Adrenal gland (tissue), 19 donors: ENCODE data around the gene RAN. TPM values are rescaled to one million over a fixed set of nuclear protein-coding genes. Genes with fewer than 3 reads are reported as not detected.
A peak's percentile ranks its signal among the peaks of the same experiment; 100 is the strongest.

Source experiments
- DNase-seq, 7 donors: peaks; one replicate each; pipeline ENCODE4 v3.0.0-alpha.2; 2019 to 2020
- H3K27ac ChIP-seq, 5 donors: fragments of 200-600 bp; sonication (generic) in 4 of 5; 1 replicate in 3 of 5; 2 replicates in 2 of 5; pipeline versions ENCODE4 v1.5.1 to v1.8.0; 2016 to 2020; ENCODE audit warnings: mild to moderate bottlenecking in 1 of 5
- H3K27me3 ChIP-seq: fragments of 200-600 bp; 2 replicates; pipeline ENCODE4 v1.8.0; 2021
- H3K36me3 ChIP-seq, 2 donors: fragments of 200-600 bp; replicated peaks in 1 of 2; 1 replicate in 1 of 2; 2 replicates in 1 of 2; pipeline versions ENCODE4 v1.5.1 to v1.8.0; 2018 to 2022
- H3K4me1 ChIP-seq, 2 donors: fragments of 200-600 bp; replicated peaks in 1 of 2; 1 replicate in 1 of 2; 2 replicates in 1 of 2; pipeline versions ENCODE4 v1.5.1 to v1.8.0; 2018 to 2021
- H3K4me3 ChIP-seq, 4 donors: fragments of 200-600 bp; sonication (generic) in 3 of 4; one replicate each; pipeline ENCODE4 v1.5.1; 2016 to 2018
- H3K9me3 ChIP-seq, 3 donors: fragments of 200-600 bp; sonication (generic) in 1 of 3; replicated peaks in 1 of 3; 1 replicate in 2 of 3; 2 replicates in 1 of 3; pipeline versions ENCODE4 v1.5.1 to v1.8.0; 2016 to 2021
- POLR2A ChIP-seq, 2 donors: fragments of 450-650 bp; IDR thresholded peaks; one replicate each; pipeline ENCODE4 v1.6.1; 2017; ENCODE audit warnings: antibody characterized with exemption in 2 of 2, mild to moderate bottlenecking in 2 of 2, moderate library complexity in 1 of 2
- WGBS, 4 donors: extraction: QIAGEN DNeasy Blood & Tissue Kit in 2 of 4; methylation state at CpG; one replicate each; pipeline versions ENCODE4 v1.1.5 to v1.1.7; 2013 to 2017; 5-methylcytosine and 5-hydroxymethylcytosine counted together
- intact Hi-C, 2 donors: fragments of 100-400 bp; cut with DNase I; formaldehyde crosslinking; loops; one replicate each; pipeline versions ENCODE4 v1.14.1 to v1.15.0; 2022 to 2023
- long read RNA-seq, 10 donors: library from polyadenylated mRNA in 3 of 10; unstranded in 2 of 10; stranded (forward) in 1 of 10; transcript quantifications; one replicate each; pipeline ENCODE4 v2.0.0 and lab custom pipeline, GENCODE V29; 2021 to 2026
- polyA plus RNA-seq, 3 donors: library from polyadenylated mRNA; stranded (reverse); fragments of 200-250 nt in 2 of 3; fragments of 350-450 nt in 1 of 3; fragmentation: Illumina TruSeq in 1 of 3; extraction: RNeasy Lipid Tissue Mini Kit (QIAGEN cat#74804) in 1 of 3; gene quantifications; one replicate each; pipeline ENCODE4 v1.2.3, GENCODE V29; 2013 to 2014
- total RNA-seq, 9 donors: library from RNA; depleted of rRNA in 4 of 9; stranded (reverse); fragments of >200 nt in 4 of 9; fragments of 120-200 nt in 1 of 9; fragmentation: NEBNext Ultra II Directional in 1 of 9; extraction: Animal tissue kit (Norgen Biotek cat#: 25700) in 1 of 9; gene quantifications; one replicate each; pipeline versions ENCODE4 v1.1.0 to v1.2.4, GENCODE V29; 2013 to 2023
- TF ChIP-seq, protein P1 (sequence below), 6 experiments: fragments of 450-650 bp in 4 of 6; fragments of 200-600 bp in 2 of 6; sonication (generic) in 1 of 6; IDR thresholded peaks; 1 replicate in 5 of 6; 2 replicates in 1 of 6; pipeline versions ENCODE4 v1.5.1 to v1.8.0; 2016 to 2021; ENCODE audit warnings: antibody characterized with exemption in 6 of 6, mild to moderate bottlenecking in 2 of 6, moderate library complexity in 1 of 6
- donor health status: healthy with polysubstance abuse.
- donor health status: Bipolar disorder and iron deficiency.
- donor health status: DM: yes; HTN: yes; CAD: no.
- donor health status: DM: no; HTN: no; CAD: no.
- donor health status: DM: no; HTN: no; CAD: no.
- donor health status: DM: yes; HTN: yes; CAD: no.

RAN gene
- total RNA-seq (100 to 1,000 TPM in 8 of 9 donors, 10 to 100 TPM in 1; 82.4 to 897 (median 369) TPM), polyA plus RNA-seq (1,000 to 10,000 TPM in 1 of 3 donors, 100 to 1,000 TPM in 2; 105 to 1,192 (median 145) TPM)
- long read RNA-seq, donor 1, transcript RAN-212 (7 exons, 2,661 nt): major isoform, 308 of 984 reads
- long read RNA-seq, donor 1, transcript RAN-202 (6 exons, 1,530 nt): minor isoform, 42 of 984 reads
- long read RNA-seq, donor 1, transcript RAN-203 (6 exons, 2,455 nt): minor isoform, 5 of 984 reads
- long read RNA-seq, donor 1, partial matches to known transcripts: 619 of 984 reads
- long read RNA-seq, donor 1, other reads (novel, unspliced or antisense): 10 of 984 reads
- long read RNA-seq, donor 2, transcript RAN-202 (6 exons, 1,530 nt): minor isoform, 14 of 456 reads
- long read RNA-seq, donor 2, transcript RAN-212 (7 exons, 2,661 nt): major isoform, 138 of 456 reads
- long read RNA-seq, donor 2, partial matches to known transcripts: 301 of 456 reads
- long read RNA-seq, donor 2, other reads (novel, unspliced or antisense): 0 of 456 reads
- long read RNA-seq, donor 3, transcript RAN-202 (6 exons, 1,530 nt): minor isoform, 22 of 745 reads
- long read RNA-seq, donor 3, transcript RAN-212 (7 exons, 2,661 nt): major isoform, 216 of 745 reads
- long read RNA-seq, donor 3, partial matches to known transcripts: 504 of 745 reads
- long read RNA-seq, donor 3, other reads (novel, unspliced or antisense): 0 of 745 reads
- long read RNA-seq, donor 4, transcript RAN-212 (7 exons, 2,661 nt): major isoform, 197 of 216 reads
- long read RNA-seq, donor 4, transcript RAN-202 (6 exons, 1,530 nt): minor isoform, 7 of 216 reads
- long read RNA-seq, donor 4, partial matches to known transcripts: 2 of 216 reads
- long read RNA-seq, donor 4, other reads (novel, unspliced or antisense): 10 of 216 reads
- long read RNA-seq, donor 5, transcript RAN-212 (7 exons, 2,661 nt): major isoform, 374 of 395 reads
- long read RNA-seq, donor 5, transcript RAN-202 (6 exons, 1,530 nt): minor isoform, 6 of 395 reads
- long read RNA-seq, donor 5, partial matches to known transcripts: 4 of 395 reads
- long read RNA-seq, donor 5, other reads (novel, unspliced or antisense): 7 of 395 reads
- long read RNA-seq, donor 6, transcript RAN-212 (7 exons, 2,661 nt): major isoform, 145 of 157 reads
- long read RNA-seq, donor 6, transcript RAN-202 (6 exons, 1,530 nt): minor isoform, 5 of 157 reads
- long read RNA-seq, donor 6, partial matches to known transcripts: 4 of 157 reads
- long read RNA-seq, donor 6, other reads (novel, unspliced or antisense): 3 of 157 reads
- long read RNA-seq, donor 7, transcript RAN-202 (6 exons, 1,530 nt): minor isoform, 7 of 165 reads
- long read RNA-seq, donor 7, transcript RAN-212 (7 exons, 2,661 nt): major isoform, 118 of 165 reads
- long read RNA-seq, donor 7, partial matches to known transcripts: 40 of 165 reads
- long read RNA-seq, donor 7, other reads (novel, unspliced or antisense): 0 of 165 reads
- long read RNA-seq, donor 8, transcript RAN-212 (7 exons, 2,661 nt): major isoform, 259 of 705 reads
- long read RNA-seq, donor 8, transcript RAN-202 (6 exons, 1,530 nt): minor isoform, 25 of 705 reads
- long read RNA-seq, donor 8, partial matches to known transcripts: 408 of 705 reads
- long read RNA-seq, donor 8, other reads (novel, unspliced or antisense): 11 of 705 reads
- long read RNA-seq, donor 9, transcript RAN-202 (6 exons, 1,530 nt): minor isoform, 14 of 546 reads
- long read RNA-seq, donor 9, transcript RAN-212 (7 exons, 2,661 nt): major isoform, 153 of 546 reads
- long read RNA-seq, donor 9, partial matches to known transcripts: 371 of 546 reads
- long read RNA-seq, donor 9, other reads (novel, unspliced or antisense): 5 of 546 reads
- long read RNA-seq, donor 10, transcript RAN-212 (7 exons, 2,661 nt): major isoform, 78 of 214 reads
- long read RNA-seq, donor 10, transcript RAN-202 (6 exons, 1,530 nt): minor isoform, 10 of 214 reads
- long read RNA-seq, donor 10, partial matches to known transcripts: 125 of 214 reads
- long read RNA-seq, donor 10, other reads (novel, unspliced or antisense): 0 of 214 reads

DNA sequence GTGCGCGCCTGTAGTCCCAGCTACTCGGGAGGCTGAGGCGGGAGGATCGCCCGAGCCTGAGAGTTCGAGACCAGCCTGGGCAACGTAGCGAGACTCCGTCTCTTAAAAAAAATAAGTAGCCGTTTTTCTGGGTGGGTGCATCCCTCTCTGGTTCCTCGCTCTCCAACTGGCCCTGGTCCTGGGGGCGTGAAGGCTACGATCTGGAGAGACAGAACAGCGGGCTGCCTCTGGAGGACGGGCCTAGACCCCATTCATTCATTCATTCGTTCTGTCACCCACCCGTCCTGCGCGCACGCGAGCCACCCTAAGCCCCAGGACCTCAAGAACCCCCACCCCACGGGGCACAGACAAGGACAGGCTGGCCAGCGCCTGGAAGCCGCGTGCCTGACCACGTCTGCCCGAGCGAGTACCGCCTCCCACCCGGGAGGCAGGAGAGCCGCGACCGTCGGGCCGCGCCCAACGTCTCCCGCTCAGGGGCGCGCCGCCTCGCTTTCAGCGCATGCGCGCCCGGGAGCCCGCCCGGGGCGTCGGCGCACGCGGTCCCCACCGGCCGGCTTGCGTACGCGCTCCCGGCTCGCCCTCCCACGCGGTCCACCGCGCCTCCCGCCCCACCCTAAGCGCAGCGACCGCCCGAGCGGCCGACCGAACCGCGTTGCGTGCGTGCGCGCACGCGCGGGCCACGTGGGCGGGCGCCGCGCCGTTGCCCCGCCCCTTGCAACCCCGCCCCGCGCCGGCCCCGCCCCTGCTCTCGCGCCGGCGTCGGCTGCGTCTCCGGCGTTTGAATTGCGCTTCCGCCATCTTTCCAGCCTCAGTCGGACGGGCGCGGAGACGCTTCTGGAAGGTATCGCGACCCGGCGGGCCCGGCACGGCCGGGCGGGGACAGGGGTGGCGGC, at the start of gene RAN:
TSS of gene RAN (plus strand) at position 781 of the 893 bp plus-strand sequence. CDS start 528 bp downstream, outside the sequence.
- intact Hi-C loops: loop anchor here in 1 of 2 donors (5.0 kb wide), 1 partner anchor 44 kb away; no protein-coding TSS in a partner anchor
- Histone ChIP-seq H3K27me3 (no peaks in the 10 kb centered on the region), H3K4me3 (peak within 1 kb of the TSS in 3 of 4 donors; percentile 72 to 97 (median 90)), H3K9me3 (no peaks in the 10 kb centered on the region), H3K27ac (peak within 1 kb of the TSS in 4 of 5 donors; percentile 80 to 95 (median 90)), H3K4me1 (peaks cover 12 to 19% of the 10 kb centered on the region in 2 donors), H3K36me3 (peaks cover 0 to 37% of the 10 kb centered on the region in 2 donors)
- WGBS, 4 donors: 5 to 67% (median 12%) methylated on average over 12 to 118 of the region's 118 CpGs
- TF ChIP-seq, protein P1, sequence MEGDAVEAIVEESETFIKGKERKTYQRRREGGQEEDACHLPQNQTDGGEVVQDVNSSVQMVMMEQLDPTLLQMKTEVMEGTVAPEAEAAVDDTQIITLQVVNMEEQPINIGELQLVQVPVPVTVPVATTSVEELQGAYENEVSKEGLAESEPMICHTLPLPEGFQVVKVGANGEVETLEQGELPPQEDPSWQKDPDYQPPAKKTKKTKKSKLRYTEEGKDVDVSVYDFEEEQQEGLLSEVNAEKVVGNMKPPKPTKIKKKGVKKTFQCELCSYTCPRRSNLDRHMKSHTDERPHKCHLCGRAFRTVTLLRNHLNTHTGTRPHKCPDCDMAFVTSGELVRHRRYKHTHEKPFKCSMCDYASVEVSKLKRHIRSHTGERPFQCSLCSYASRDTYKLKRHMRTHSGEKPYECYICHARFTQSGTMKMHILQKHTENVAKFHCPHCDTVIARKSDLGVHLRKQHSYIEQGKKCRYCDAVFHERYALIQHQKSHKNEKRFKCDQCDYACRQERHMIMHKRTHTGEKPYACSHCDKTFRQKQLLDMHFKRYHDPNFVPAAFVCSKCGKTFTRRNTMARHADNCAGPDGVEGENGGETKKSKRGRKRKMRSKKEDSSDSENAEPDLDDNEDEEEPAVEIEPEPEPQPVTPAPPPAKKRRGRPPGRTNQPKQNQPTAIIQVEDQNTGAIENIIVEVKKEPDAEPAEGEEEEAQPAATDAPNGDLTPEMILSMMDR (IDR thresholded peaks at IDR 0.05): peak in 1 of 6 experiments; percentile 4
- peak in 1 of 2 donors; percentile 59 for TF ChIP-seq POLR2A (IDR thresholded peaks at IDR 0.05)
- DNase-seq: peak; percentile 91 to 94 (median 92)

DNA sequence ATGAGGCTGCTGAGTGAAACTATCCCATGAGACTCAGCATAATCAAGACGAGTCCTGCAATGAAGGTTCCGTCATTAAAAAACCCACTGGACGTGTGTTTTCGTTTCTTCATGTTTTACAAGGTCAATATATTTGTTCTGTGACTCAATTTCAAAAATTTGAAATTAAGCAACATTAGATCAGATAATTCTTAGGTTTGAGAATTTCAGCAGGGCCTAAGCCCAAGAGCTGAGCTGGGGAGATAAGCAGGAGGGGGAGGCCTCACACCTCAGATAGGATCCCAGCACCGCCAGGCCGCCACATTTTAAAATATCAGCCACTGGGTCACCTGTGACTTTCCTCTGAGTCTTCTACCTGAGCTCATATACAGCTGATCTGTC, 46.1 kb upstream of the RAN start:
- Histone ChIP-seq H3K9me3 (no peaks in the 10 kb centered on the region), H3K27ac (peak overlapping the region in 2 of 5 donors; percentile 18 to 33), H3K4me3 (no peak overlapping the region), H3K4me1 (no peaks in the 10 kb centered on the region), H3K27me3 (no peaks in the 10 kb centered on the region), H3K36me3 (peaks cover 0 to 10% of the 10 kb centered on the region in 2 donors)
- TF ChIP-seq, protein P1 (IDR thresholded peaks at IDR 0.05): no peak
- no peak for TF ChIP-seq POLR2A (IDR thresholded peaks at IDR 0.05)
- peak in 2 of 7 donors; percentile 50 to 54 for DNase-seq
- intact Hi-C loops: loop anchor here in 1 of 2 donors (5.0 kb wide), 1 partner anchor 47 kb away; the partner anchor contains the start of gene RAN
- 70 to 82% (median 72%) methylated on average over 6 of the region's 6 CpGs for WGBS, 4 donors
